Bronchial epithelial cell (primary cell): ENCODE measurements around the gene HSPB6. TPM values are rescaled to one million over a fixed set of nuclear protein-coding genes. Genes with fewer than 3 reads are reported as not detected.

ENCODE experiments used
- DNase-seq: peaks from one replicate; pipeline ENCODE4 v3.0.0-alpha.2; 2010; ENCODE audit warnings: low read depth
- FAIRE-seq: peaks from 2 replicates; lab custom pipeline; 2011; peaks lifted over from hg19 to GRCh38; lab: Jason Lieb, UNC
- H3K27me3 ChIP-seq: 2 replicates; pipeline ENCODE4 v1.5.1; 2011; ENCODE audit warnings: low read length; ENCODE audit not compliant: control insufficient read depth, insufficient read depth
- H3K36me3 ChIP-seq: 2 replicates; pipeline ENCODE4 v1.5.1; 2011; ENCODE audit warnings: low read length; ENCODE audit not compliant: control insufficient read depth, insufficient read depth
- H3K4me3 ChIP-seq: 2 replicates; pipeline ENCODE4 v1.5.1; 2011; ENCODE audit warnings: mild to moderate bottlenecking, low read depth, low read length, control low read depth
- total RNA-seq: library from RNA; depleted of rRNA; stranded (reverse); fragments of >200 nt; gene quantifications from 2 replicates; pipeline ENCODE4 v1.2.1, GENCODE V29; 2014
- TF ChIP-seq, protein P1 (sequence below): IDR thresholded peaks from 2 replicates; pipeline ENCODE4 v1.5.1; 2011; ENCODE audit warnings: mild to moderate bottlenecking, moderate library complexity, low read length, control low read depth, inconsistent platforms; ENCODE audit not compliant: insufficient read depth, severe bottlenecking

The HSPB6 gene
- total RNA-seq, 1 donor from 2014 or later: 1.3 TPM

DNA sequence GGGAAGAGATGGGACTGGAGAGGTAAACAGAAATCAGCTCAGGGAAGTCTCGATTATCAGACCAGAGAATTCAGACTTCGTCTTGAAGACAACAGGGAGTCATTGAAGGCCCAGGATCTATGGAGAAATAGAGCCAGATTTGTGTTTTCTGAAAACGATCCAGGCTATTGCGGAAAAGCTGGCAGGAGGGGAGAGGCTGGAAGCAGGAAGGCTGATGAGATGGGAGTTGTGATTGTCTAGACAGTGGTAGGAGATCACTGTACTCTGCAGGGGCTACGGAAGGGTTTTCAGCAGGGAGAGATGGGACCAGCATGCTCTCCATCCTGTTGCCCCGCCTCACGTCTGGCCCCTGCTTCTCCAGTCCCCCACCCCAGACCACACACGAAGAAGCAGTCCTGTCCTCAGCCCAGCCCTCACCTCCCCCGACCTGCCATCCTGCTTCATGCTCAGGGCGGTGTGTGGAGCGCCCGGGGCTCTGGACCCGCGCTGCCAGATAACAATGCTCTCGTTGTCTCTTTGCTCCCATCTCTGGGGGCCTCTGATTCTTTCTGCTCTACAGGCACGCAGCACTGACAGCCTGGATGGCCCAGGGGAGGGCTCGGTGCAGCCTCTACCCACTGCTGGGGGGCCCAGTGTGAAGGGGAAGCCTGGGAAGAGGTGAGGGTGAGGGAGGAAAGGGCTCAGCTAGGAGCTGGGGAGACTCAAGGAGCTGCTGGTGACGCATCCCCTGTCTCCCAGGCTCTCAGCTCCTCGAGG, 20.4 kb upstream of the HSPB6 start:
- TF ChIP-seq, protein P1, sequence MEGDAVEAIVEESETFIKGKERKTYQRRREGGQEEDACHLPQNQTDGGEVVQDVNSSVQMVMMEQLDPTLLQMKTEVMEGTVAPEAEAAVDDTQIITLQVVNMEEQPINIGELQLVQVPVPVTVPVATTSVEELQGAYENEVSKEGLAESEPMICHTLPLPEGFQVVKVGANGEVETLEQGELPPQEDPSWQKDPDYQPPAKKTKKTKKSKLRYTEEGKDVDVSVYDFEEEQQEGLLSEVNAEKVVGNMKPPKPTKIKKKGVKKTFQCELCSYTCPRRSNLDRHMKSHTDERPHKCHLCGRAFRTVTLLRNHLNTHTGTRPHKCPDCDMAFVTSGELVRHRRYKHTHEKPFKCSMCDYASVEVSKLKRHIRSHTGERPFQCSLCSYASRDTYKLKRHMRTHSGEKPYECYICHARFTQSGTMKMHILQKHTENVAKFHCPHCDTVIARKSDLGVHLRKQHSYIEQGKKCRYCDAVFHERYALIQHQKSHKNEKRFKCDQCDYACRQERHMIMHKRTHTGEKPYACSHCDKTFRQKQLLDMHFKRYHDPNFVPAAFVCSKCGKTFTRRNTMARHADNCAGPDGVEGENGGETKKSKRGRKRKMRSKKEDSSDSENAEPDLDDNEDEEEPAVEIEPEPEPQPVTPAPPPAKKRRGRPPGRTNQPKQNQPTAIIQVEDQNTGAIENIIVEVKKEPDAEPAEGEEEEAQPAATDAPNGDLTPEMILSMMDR: no peak
- no peaks in the 10 kb centered on the region for H3K36me3 ChIP-seq
- DNase-seq (no peak), FAIRE-seq (no peak)
- H3K27me3 ChIP-seq: no peaks in the 10 kb centered on the region
- no peak overlapping the region for H3K4me3 ChIP-seq

DNA sequence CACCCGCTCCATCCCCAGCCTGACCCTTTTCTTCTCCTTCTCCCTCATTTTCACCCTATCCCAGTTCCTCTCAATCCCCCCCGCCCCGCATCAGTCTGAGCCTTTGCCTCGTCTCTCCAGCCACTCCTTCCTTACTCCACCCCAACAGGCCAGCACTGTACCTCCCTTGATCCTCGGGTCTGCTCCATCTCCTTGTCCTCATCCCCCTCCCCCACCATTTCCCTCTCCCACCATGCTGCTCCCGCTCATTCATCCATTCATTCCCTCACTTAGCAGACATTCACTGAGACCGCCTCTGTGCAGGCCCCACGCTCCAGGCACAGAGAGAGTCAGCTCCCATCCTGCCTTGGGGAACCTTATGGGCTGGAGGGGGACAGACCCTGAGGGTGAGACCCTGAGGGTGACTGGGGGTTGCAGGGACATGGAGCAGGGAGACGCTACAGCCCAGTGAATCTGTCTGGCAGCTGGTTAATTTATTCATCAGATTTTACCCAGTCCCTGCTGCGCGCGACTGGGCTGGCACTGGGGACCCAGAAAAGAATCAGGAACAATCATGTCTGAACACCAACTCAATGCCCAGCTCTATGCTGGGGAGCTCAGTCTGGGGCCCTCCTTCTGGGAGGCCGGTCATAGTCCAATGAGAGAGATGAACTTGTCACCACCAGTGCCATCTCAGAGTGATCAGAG, 19.4 kb upstream of the HSPB6 start:
- H3K27me3 ChIP-seq: no peaks in the 10 kb centered on the region
- TF ChIP-seq, protein P1: no peak
- peak overlapping the region; percentile 58 for H3K4me3 ChIP-seq
- DNase-seq: no peak
- no peaks in the 10 kb centered on the region for H3K36me3 ChIP-seq
- no peak for FAIRE-seq

DNA sequence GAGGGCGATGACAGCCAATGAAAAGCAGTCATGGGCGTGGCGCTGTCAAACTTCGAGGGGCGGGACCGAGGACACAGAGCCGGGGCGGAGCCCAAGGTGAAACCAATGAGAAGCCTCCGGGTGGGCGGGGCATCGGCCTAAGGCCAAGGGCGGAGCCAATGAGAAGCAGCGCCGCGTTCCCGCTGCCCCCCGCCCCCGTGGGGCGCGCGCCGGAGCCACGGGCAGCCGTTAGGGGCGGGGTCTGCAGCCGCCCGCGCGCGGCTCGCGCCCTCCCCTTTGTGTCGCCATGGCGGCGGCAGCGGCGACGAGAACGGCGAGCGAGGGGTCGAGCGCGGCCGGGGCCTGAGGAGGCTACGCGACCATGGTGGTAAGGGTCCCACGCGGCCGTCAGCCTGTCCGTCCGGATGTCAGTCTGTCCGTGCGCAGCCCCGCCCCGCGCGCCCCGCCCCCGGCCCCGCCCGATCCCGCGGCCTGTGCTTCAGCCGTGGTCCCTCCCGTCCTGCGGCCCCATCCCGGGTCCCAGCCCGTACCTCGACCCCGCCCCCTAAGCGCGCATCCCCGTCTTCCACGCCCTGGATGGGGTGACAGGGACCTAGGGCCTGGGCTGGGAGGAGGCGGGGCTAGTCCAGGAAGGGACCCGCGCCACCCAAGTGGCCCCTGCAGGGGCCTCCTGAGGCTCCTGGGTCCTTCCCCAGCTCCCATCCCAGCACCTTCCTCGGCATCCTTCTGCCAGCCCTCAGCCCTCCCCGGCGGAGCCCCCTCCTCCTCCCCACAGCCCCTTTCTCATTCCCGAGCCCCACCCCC, 18.7 kb upstream of the HSPB6 start, which contains the start of gene ARHGAP33:
Gene ARHGAP33, plus strand, starts transcription at position 267 of the 804 bp plus-strand sequence. Its CDS starts 95 bp downstream, at position 362.
- Histone ChIP-seq H3K36me3 (no peaks in the 10 kb centered on the region), H3K27me3 (no peaks in the 10 kb centered on the region), H3K4me3 (peak within 1 kb of the TSS; percentile 58)
- no peak for FAIRE-seq
- peak; percentile 90 for DNase-seq
- TF ChIP-seq, protein P1: no peak

DNA sequence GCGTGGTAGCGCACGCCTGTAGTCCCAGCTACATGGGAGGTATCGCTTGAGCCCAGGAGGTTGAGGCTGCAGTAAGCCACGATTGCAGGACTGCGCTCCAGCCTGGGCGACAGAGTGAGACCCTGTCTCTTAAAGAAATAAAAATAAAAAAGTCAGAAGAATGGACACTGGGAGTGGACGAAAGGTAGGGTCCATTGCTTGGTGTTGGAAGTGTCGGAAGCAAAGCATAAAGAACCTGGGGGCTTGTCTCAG, 18.1 kb upstream of the HSPB6 start:
- no peak for FAIRE-seq
- TF ChIP-seq, protein P1: no peak
- no peak for DNase-seq
- H3K4me3 ChIP-seq: peak overlapping the region; percentile 58
- no peaks in the 10 kb centered on the region for H3K36me3 ChIP-seq
- H3K27me3 ChIP-seq: no peaks in the 10 kb centered on the region

DNA sequence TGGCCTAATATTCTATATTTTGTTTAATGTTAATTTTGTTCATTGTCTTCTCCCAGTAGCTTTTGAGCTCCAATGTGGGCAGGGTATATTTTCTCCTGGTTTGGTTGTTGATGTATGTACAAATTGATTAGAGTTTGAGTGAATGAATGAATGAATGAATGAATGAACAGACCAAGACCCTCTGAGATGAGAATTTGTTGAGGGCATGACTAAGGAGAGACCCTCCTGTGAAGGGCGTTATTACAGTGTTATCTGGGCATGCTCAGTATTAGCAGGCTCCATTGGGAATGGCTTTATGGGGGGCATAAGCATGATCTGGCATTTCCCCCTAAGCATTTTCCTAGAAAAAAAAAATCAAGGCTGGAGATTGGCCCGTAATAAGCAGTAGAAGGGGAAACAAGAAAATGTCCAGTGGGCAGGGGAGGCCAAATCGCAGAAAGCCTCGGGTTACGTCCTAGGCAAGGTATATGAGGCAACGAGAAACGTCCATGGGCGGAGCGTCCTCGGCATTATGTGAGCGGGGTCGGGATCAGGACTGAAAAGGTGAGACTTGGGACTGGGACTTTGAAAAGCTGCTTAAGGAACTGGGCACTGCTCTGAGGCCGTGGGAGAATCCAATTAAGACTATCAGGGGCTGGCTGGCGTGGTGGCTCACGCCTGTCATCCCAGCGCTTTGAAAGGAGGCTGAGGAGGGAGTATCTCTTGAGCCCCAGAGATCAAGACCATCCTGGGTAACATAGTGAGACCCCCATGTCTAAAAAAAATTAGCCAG, 17.6 kb upstream of the HSPB6 start:
- Histone ChIP-seq H3K27me3 (no peaks in the 10 kb centered on the region), H3K4me3 (peak overlapping the region; percentile 58), H3K36me3 (no peaks in the 10 kb centered on the region)
- no peak for FAIRE-seq
- DNase-seq: no peak
- TF ChIP-seq, protein P1: no peak
